HG03571 (cell line): ENCODE measurements around the gene CLDND1.
"Not testable (repeated sequence)": the region's sequence is repeated elsewhere in the genome, so short reads cannot be mapped to it uniquely, and the experiment has no call there.

Source experiments
- ATAC-seq: cut with Tn5 transposase; IDR thresholded peaks from one replicate; pipeline ENCODE4 v1.9.1; 2021; ENCODE audit not compliant: unreplicated experiment

CLDND1 gene

DNA sequence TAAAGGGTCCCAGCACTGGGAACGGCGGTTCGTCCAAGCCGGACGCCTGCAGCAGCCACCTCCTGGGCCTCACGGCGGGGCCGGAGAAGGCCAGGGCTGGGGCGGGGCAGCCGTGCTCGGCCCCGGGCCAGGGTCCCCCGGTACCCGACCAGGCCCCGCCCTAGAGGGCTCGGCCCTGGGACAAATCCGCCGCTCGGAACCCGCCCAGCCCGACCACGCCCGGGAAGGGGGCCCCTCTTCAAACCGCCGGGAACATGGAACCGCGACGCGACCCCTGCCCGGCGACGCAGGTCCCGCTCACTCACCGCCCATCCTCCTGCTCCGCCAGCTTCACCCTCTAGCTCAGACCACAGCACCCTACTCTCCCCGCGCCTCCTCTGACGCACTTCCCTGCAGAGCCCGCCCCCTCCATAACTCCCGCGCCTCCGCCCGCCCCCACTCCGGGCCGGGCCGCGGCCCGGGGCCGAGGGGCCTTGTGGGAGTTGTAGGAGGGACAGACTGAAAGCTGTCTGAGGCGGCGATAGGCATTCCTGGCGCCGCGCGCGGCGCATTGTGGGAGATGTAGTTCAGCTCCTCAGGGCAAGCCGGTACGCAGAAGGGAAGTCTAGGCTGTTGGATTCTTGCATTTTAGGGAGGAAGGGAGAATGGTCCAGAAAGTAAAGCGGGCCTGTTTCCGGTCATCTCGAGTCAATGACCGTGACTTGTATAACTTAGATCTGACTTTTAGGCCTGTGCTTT lies at the start of gene CLDND1:
TSS of gene CLDND1 (minus strand) at position 359 of the 738 bp plus-strand sequence. CDS start 1,478 bp downstream, outside the sequence.
- ATAC-seq, result peak; percentile 91

DNA sequence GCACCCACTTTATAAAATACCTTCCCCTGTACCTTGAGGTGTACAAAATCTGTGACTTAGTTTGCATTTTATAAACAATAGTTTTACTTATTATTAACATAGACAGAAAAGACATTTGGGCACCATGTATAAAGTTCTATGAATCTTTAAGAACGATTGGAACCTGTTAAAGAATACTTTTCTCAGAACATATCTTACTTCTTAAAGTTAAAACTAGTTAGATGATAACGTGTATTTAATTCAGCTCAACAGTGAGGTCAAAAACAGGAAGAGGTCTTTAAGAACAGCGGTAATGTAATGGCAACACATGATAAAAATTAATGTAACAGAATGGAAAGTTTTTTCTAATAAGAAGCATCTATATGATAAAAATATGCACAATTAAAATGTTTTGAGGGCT lies 45.7 kb upstream of the CLDND1 start:
- no peak for ATAC-seq

DNA sequence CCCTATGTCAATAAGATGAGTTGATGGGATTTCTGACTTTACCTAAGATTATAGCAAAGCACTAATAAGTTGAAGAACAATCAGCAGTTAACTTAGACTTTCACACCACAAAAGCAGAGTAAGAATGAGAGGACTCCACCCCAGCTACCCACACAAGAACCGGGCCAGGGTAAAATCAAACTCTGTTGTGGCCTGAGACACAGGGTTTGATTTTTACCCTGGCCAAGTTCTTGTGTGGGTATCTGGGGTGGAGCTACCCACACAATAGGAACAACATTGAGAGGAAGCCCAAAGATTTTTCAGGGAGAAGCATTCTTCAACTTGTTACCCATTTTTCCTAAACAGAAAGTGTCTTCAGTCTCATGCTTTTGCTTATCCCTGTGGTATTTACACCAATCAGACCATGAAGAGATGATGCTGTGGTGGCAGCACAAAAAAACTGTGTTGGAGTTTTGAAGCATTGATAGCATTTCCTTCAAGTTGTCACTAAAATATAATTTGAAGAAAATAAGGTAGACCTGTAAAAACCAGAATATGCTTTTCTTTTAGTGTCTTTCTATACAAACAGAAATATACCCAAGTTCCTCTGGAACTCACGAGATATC lies 45.1 kb upstream of the CLDND1 start:
- peak; percentile 34 for ATAC-seq

DNA sequence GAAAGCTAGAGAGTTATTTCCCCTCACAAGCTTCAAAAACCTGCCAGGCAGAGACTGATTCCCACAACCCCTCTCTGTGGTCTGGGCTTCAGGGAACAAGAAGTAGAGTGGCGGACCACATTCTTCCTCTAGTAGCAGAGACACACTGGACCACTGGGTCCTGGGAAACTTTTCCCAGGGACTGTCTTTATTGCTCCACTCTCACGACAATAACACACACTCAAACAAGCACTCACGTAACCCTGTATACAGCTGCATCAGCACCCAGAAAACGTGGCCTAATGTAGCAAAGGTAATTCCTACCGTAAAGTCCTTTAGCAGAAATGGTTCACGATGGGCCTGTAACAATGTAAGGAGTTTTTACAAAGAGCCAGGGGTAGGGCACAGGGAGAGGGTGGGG lies 43.1 kb upstream of the CLDND1 start:
- no peak for ATAC-seq

DNA sequence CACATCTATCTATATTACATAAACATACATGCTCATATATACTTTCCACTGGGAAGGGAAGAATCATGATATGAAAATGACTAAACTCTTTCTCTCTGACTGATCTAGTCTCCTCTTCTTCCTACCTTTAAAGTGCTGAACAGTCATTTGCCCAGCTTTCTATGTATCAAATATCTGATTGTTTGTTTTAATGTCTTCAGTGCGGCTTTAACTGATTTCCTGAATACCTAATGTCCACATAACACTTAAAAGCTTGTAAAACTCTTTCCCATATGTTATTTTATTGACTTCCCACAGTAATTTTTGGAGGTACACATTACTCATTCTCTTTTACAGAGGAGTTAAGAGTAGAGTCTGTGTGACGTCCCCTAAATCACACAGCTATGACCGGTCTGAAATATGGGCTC lies 42.5 kb upstream of the CLDND1 start:
- no peak for ATAC-seq

DNA sequence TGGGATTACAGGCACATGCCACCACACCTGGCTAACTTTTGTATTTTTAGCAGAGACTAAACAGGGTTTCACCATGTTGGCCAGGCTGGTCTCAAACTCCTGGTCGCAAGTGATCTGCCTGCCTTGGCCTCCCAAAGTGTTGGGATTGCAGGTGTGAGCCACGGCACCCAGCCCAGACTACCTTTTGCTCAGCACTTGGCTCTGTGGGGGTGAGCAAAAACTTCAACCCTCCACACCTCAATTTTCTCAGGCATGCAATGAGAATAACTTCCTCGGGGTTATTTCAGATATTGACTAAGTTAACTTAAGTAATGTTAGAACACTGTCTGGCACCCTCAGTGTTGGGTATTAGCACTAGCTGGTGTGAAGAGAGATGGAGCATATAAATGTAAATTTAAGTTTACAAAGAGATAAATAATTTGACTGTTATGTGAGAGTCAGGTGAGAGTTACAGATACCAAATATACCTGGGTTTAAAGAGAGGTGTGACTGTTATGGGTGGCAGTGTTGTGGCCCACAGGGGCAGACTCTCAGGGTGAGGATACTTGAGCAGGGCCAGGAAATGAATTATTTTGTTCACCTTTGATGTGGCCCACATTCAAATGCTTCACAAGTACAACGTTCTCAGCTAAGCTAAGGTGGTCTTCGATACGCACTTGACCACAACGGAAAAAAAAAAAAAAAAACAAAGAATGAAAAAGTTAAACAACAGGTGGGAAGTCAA lies 41.7 kb upstream of the CLDND1 start:
- no peak for ATAC-seq

DNA sequence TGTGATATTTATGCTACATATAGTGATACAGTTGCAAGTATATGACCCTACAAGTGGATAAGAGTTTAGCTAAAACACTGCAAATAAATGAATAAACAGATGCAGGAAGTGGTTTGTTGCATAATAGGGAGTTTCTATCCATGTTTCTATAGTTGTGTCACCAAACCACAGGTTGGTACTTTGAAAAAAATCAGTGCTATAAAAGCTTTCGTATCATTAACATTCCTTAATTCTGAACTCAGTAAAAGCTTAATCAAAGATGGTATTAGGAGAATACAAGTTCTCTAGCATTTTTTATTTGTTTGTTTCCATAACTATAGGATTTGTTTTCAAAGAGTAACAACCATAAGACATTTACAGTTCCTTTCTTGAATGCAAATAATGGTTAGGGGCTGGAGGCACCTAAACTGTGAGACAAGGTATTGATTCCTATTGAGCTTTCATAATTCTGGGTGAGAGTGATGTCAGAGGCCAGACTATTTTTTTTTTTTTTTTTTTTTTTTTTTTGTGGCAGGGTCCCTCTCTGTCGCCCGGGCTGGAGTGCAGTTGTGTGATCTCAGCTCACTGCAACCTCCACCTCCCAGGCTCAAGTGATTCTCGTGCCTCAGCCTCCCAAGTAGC lies 41.1 kb upstream of the CLDND1 start:
- ATAC-seq, result peak; percentile 65

DNA sequence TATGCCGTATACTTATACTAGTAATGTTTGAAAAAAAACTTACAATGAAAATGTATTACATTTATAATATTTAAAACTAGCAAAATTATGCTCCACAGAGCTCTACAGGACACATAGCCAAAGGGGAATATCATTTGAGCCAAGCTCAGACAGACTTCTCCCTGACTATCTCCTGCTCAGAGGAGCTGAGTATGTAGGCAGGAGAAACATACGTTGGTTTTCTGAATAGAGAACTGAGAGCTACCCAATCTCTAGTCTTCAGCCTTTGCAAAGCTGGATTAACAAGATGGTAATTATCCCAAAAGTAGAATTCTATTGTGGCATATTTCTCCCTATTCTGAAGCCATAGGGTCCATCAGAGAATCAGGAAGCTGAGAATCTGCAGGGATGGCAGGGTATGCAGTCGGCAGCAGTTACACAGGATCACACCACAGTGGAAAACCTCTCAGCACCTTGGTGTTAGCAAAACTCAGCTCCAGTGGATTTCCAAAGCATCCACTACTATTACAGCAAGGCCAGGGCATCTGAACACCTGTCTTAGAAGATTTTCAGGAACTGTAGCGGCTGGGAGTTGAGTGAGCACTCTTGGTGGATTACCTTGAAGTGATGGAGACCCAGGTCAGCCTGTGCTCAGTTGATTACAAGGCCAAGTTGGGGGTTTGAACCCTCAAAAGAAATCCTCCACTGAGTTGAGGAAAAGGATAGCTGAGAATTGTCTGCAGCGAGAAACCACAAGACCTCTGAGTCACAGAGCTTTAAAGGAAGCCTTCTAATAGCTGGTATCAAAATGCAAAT lies 39.2 kb upstream of the CLDND1 start:
- no peak for ATAC-seq

DNA sequence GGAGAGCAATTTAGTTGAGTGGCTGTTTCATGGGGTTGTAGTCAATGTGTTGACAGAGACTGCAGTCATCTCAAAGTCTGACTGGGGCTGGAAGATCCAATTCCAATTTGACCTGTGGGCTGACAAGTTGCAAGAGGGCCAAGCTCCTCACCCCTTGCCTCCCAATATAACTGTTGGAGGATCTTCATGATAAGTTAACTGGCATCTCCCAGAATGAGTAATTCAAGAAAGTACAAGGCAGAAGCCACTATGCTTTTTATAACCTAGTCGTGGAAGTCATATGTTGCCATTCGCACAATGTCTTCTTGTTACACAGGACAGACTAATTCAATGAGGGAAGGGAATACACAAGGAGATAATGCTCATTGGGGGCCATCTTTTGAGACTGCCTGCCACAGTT lies 38.2 kb upstream of the CLDND1 start:
- no peak for ATAC-seq

DNA sequence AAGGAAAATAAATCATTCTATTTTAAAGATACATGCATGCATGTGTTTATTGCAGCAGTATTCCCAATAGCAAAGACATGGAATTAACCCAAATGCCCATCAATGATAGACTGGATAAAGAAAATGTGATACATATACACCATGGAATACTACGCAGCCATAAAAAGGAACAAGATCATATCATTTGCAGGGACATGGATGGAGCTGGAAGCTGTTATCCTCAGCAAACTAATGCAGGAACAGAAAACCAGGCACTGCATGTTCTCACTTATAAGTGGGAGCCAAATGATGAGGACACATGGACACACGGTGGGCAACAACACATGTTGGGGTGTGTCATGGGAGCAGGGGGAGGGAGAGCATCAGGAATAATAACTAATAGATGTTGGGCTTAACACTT lies 37.1 kb upstream of the CLDND1 start:
- ATAC-seq, result not testable (repeated sequence)

DNA sequence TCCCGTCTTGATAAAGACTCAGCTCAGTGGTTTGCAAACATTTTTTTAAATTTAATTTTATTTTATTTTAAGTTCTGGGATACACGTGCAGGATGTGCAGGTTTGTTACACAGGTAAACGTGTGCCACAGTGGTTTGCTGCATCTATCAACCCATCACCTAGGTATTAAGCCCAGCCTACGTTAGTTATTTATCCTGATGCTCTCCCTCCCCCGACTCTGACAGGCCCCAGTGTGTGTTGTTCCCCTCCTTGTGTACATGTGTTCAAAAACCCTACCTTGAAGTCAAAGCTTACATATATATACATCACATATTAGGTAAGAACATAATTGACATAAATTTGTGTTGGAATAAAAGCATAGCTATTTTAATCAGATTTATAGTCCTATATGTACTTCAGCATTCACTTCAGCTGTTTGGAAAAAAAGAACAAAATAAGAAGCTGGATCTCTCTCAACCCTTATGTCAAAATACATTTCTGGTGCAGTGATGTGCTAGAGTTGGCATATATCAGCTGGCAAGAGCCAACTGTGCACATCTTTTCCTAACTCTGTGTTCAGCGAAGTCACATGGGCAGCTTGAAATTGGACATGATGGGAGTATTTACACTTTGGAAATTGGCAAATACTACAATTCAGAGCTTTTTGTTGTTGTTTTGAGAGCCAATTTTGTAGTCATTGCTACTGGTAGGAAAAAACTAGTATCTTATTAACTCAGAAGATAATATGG lies 35.6 kb upstream of the CLDND1 start:
- ATAC-seq, result no peak

DNA sequence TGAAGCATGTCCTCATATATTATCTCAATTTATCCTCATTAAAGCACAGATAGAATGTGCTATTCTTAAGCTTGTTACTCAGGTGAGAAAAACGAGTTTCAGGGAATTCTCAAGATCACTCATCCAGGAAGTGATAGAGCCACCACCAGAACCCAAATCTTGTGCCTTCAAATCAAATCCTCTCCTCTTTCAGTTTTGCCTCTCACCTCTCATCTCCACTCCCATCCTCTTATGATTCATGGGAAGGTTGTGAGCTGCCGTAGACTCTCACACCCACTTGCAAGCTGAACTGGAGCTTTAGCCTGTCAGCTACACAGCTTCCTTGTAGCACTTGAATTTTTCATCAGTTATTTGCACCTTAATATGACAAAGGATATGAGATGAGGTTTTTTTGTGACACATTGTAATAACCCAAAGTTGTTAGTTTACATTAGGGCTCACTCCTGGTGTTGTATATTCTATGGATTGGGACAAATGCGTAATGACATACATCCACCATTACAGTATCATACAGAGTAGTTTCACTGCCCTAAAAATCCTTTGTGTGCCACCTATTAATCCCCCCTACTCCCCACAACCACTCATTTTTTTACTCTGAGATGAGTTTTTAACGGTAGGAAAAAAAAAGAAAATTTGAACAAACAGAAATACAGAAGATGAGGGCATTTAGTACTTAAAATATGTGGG lies 34.8 kb upstream of the CLDND1 start:
- no peak for ATAC-seq

DNA sequence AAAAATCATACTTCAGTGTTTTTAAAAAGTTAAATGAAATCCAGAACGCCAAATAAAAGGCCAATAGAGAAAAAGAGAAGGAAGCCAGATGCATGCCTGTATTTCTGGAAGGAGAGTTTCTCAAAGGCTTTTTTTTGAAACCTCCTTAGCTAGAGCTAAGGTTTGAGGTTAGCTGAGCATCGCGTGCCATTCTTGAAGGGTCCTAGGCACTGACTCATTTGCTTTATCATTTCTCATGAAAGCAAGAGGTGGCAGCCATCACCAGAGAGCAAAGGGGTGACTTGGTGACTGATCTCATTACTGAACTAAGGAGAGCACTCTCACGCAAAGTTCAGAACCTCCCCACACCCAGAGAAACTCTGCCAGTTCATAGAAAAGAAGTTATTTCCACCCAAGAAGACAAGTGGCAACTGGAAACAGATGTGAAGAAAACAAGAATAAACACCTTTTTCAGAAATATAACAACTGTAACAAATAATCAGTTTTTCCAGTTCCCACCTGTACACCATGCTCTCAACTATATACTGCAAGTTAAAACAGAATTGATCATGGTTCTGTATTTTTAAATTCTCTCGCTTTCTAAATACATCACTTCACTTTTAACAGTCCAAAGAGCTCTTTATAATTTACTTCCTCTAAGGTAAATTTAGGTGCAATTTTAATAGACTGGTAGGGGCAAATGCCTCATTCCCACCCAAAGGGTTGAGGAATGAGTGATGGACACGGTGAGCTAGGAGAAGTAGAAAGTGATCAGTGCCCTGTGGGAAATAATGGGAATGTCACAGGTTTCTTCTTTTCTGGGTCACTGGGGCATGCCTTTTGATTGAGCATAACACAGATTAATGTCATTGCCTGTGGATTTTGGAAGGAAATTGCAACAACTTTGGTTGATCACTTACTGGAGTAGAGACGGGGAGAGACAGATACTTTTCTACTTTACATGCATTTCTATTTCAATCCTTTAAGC lies 33.7 kb upstream of the CLDND1 start:
- ATAC-seq, result peak; percentile 79

DNA sequence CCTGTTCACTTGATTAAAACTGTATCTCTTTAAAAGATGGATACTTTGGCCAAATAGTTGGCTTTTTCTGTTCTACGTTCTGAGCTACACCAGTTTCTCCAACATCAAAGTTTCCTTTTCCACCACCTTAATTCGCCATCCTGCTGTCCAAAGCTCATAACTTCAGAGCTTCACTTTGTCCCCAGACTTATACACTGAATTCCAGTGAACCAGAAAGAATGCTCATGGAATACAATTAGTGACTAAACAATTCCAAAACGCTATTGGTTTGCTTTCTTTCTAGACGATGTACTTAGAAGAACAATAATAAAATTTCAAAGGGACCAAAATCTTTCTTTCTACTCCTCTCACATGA lies 32.3 kb upstream of the CLDND1 start:
- no peak for ATAC-seq

DNA sequence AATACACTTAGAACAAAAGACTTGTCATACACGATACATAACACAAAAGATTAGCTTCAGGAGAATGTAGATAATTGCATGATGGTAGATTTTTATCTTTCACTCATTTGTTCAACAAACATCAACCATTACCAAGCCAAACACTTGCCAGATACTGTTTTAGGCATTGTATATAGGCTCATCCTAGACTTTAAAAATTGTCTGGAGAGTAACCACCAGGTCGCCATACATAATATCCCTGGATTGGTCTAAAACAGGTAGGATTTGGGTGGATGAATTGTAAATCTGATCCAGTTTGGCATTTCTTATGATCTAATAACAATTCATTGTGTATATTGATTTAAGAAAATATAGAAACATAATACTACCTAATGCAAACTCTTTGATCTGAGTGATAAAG lies 31.9 kb upstream of the CLDND1 start:
- no peak for ATAC-seq

DNA sequence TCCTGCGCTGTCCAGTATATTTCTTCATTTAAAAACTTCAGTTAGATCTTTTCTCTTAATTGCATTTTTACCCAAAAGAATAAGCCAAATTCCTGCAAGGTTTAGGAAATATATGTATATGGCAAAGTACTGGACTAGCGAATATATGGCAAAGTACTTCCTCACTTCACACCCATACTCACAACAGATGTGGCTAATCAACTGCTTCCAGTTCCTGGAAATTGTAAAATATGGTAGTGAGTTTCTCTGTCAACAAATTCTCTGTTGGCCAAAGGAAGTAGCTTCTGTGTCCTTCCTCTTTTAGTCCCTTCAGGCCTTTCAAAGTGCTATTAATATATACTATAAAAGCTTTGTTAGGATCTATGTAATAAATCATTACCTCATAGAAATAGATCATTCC lies 31.1 kb upstream of the CLDND1 start:
- no peak for ATAC-seq

DNA sequence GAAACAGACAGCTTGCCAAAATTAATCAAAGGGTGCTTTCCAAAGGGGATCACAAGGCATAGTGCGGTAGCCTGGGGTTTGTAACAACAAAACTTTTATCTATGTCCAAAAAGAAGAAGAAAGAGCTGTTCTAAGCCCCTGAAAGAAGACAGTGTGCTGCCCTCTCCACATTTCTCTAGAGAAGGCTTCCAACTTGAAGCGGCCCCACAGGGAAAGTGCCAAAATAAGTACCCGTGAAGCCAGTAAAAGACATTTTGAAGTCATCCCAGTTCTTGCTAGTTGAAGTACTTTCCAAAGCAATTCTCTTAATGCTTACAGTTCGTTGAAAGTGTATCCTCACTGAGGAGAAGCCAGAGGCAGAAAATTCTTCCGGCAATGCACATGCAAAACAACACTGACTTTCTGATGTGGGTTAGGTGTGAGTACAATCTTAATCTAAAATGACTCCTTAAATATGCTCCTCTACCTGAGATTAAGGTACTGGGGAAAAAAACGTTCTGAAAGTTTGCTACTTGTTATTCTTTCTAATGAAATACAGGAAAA lies 30.4 kb upstream of the CLDND1 start:
- no peak for ATAC-seq
